PC-9 (cell line): Measurements from ENCODE around the gene ARHGEF1. TPM values are rescaled to one million over a fixed set of nuclear protein-coding genes. Genes with fewer than 3 reads are reported as not detected.

ENCODE experiments used
- BruUV-seq: library from RNA; stranded (reverse); fragments of 400-500 nt; replicated peaks from 2 replicates; lab custom pipeline; 2021; lab: Mats Ljungman, UMichigan
- CTCF ChIA-PET: fragments of 300-600 bp; sonication (Branson Sonifier 250); formaldehyde crosslinking; loops from one replicate; lab custom pipeline; 2022; ENCODE audit warnings: antibody characterized with exemption; lab: Charles Lee
- POLR2A ChIA-PET: fragments of 300-600 bp; sonication (Branson Sonifier 250); formaldehyde crosslinking; loops from one replicate; lab custom pipeline; 2022; ENCODE audit warnings: antibody characterized with exemption; ENCODE audit not compliant: unreplicated experiment; lab: Charles Lee
- DNase-seq, 2 experiments: peaks; one replicate each; pipeline versions ENCODE4 v3.0.0 to v3.0.0-alpha.2; 2015 to 2022; ENCODE audit warnings: mixed read lengths in 1 of 2
- H2AFZ ChIP-seq: fragments of 200-600 bp; sonication (generic); 2 replicates; pipeline ENCODE4 v1.8.1; 2017; ENCODE audit warnings: antibody characterized with exemption
- H3F3A ChIP-seq: fragments of 200-600 bp; sonication (generic); 2 replicates; pipeline ENCODE4 v1.8.1; 2017; ENCODE audit warnings: antibody characterized with exemption, mild to moderate bottlenecking, low read depth; ENCODE audit not compliant: insufficient read depth
- H3K27ac ChIP-seq: fragments of 200-600 bp; sonication (generic); 2 replicates; pipeline ENCODE4 v1.6.1; 2016; ENCODE audit warnings: mixed run types
- H3K27me3 ChIP-seq: fragments of 200-600 bp; sonication (generic); 2 replicates; pipeline ENCODE4 v1.6.1; 2016; ENCODE audit warnings: low read depth, mixed run types; ENCODE audit not compliant: insufficient read depth
- H3K36me3 ChIP-seq: fragments of 200-600 bp; sonication (generic); 2 replicates; pipeline ENCODE4 v1.6.1; 2016; ENCODE audit warnings: low read depth, mixed run types
- H3K4me1 ChIP-seq: fragments of 200-600 bp; sonication (generic); replicated peaks from 2 replicates; pipeline ENCODE4 v1.6.1; 2016; ENCODE audit warnings: mixed run types; ENCODE audit not compliant: insufficient read depth
- H3K4me2 ChIP-seq: fragments of 200-600 bp; sonication (generic); 2 replicates; pipeline ENCODE4 v1.6.1; 2017; ENCODE audit warnings: mixed run types
- H3K4me3 ChIP-seq: fragments of 200-600 bp; sonication (generic); 2 replicates; pipeline ENCODE4 v1.6.1; 2016; ENCODE audit warnings: mixed run types
- H3K79me2 ChIP-seq: fragments of 200-600 bp; sonication (generic); 2 replicates; pipeline ENCODE4 v1.6.1; 2017; ENCODE audit warnings: low read depth, mixed run types
- H3K9me2 ChIP-seq: fragments of 200-600 bp; sonication (generic); 2 replicates; pipeline ENCODE4 v1.8.1; 2017; ENCODE audit warnings: mild to moderate bottlenecking; ENCODE audit not compliant: insufficient read depth
- H3K9me3 ChIP-seq: fragments of 200-600 bp; sonication (generic); 2 replicates; pipeline ENCODE4 v1.8.1; 2016; ENCODE audit warnings: low read depth; ENCODE audit not compliant: insufficient read depth
- H4K20me1 ChIP-seq: fragments of 200-600 bp; sonication (generic); 2 replicates; pipeline ENCODE4 v1.8.1; 2017; ENCODE audit not compliant: insufficient read depth
- EZH2 ChIP-seq: fragments of 200-600 bp; sonication (generic); IDR thresholded peaks from 2 replicates; pipeline ENCODE4 v1.8.0; 2017; ENCODE audit warnings: antibody characterized with exemption, low read depth
- intact Hi-C: fragments of 100-400 bp; cut with micrococcal nuclease; formaldehyde crosslinking; loops from one replicate; pipeline ENCODE4 v1.10.0; 2022; ENCODE audit not compliant: unreplicated experiment
- total RNA-seq: library from RNA; stranded (reverse); gene quantifications from 2 replicates; pipeline ENCODE4 v1.2.3, GENCODE V29; 2021
- TF ChIP-seq, protein P1 (sequence below): fragments of 200-600 bp; sonication (generic); conservative IDR thresholded peaks from 2 replicates; pipeline ENCODE4 v1.6.1; 2017; ENCODE audit warnings: mixed run types, antibody characterized with exemption, mild to moderate bottlenecking, moderate library complexity

ARHGEF1 gene
- total RNA-seq, 1 experiment from 2014 or later = 101 TPM

GRCh38 chr19:41920882-41921576 lies 38.0 kb downstream of the ARHGEF1 start:
- Histone ChIP-seq H3K4me3 (no peak overlapping the region), H3K9me3 (no peaks in the 10 kb centered on the region), H3K27me3 (peaks cover 54% of the 10 kb centered on the region), H3F3A (peaks cover 31% of the 10 kb centered on the region; the same call in 1 of the 2 replicates), H3K27ac (no peak overlapping the region), H2AFZ (no peak overlapping the region), H3K79me2 (no peaks in the 10 kb centered on the region), H3K36me3 (no peaks in the 10 kb centered on the region), H3K9me2 (no peaks in the 10 kb centered on the region), H3K4me2 (no peak overlapping the region), H4K20me1 (no peaks in the 10 kb centered on the region), H3K4me1 (no peaks in the 10 kb centered on the region)
- no peak for TF ChIP-seq EZH2
- TF ChIP-seq, protein P1, sequence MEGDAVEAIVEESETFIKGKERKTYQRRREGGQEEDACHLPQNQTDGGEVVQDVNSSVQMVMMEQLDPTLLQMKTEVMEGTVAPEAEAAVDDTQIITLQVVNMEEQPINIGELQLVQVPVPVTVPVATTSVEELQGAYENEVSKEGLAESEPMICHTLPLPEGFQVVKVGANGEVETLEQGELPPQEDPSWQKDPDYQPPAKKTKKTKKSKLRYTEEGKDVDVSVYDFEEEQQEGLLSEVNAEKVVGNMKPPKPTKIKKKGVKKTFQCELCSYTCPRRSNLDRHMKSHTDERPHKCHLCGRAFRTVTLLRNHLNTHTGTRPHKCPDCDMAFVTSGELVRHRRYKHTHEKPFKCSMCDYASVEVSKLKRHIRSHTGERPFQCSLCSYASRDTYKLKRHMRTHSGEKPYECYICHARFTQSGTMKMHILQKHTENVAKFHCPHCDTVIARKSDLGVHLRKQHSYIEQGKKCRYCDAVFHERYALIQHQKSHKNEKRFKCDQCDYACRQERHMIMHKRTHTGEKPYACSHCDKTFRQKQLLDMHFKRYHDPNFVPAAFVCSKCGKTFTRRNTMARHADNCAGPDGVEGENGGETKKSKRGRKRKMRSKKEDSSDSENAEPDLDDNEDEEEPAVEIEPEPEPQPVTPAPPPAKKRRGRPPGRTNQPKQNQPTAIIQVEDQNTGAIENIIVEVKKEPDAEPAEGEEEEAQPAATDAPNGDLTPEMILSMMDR = no peak
- intact Hi-C loops = no loop called here
- CTCF ChIA-PET = no interaction called here
- POLR2A ChIA-PET = no interaction called here
- DNase-seq = no peak
- BruUV-seq = no TSS peak

GRCh38 chr19:41921577-41922576 lies 38.9 kb downstream of the ARHGEF1 start:
- TF ChIP-seq, protein P1 = no peak
- no peak for TF ChIP-seq EZH2
- H2AFZ ChIP-seq = no peak overlapping the region
- H3K9me2 ChIP-seq = no peaks in the 10 kb centered on the region
- peaks cover 52% of the 10 kb centered on the region for H3K27me3 ChIP-seq
- H3K9me3 ChIP-seq = no peaks in the 10 kb centered on the region
- ChIA-PET POLR2A (no interaction called here), CTCF (no interaction called here)
- intact Hi-C loops = no loop called here
- no peaks in the 10 kb centered on the region for H4K20me1 ChIP-seq
- no peak overlapping the region for H3K4me2 ChIP-seq
- H3K4me1 ChIP-seq = no peaks in the 10 kb centered on the region
- H3K36me3 ChIP-seq = no peaks in the 10 kb centered on the region
- no TSS peak for BruUV-seq
- H3K79me2 ChIP-seq = no peaks in the 10 kb centered on the region
- H3F3A ChIP-seq = peaks cover 31% of the 10 kb centered on the region; the same call in 1 of the 2 replicates
- no peak overlapping the region for H3K4me3 ChIP-seq
- no peak for DNase-seq
- no peak overlapping the region for H3K27ac ChIP-seq

DNA sequence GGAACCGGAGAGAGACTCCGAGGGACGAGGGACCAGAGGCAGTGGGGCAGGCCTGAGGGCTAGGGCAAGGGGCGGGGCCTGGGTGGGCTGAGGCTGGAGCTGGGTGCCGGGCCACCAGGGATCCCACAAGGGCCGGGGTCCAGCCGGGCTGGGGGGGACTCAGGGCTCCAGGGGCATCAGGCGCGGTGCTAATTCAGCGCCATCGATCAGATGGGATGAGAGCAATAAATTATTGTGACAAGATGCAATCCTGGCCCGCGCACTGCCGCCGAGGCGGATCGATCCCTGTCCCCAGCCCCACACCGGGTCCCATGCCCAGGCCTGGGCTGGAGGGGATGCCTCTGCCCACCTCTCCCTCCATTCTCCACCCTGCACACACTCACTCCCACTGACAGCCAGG lies 39.6 kb downstream of the ARHGEF1 start:
- TF ChIP-seq, protein P1 = no peak
- TF ChIP-seq EZH2 = no peak
- no peaks in the 10 kb centered on the region for H3K9me2 ChIP-seq
- no peaks in the 10 kb centered on the region for H4K20me1 ChIP-seq
- no peak overlapping the region for H2AFZ ChIP-seq
- H3K4me2 ChIP-seq = no peak overlapping the region
- H3K27ac ChIP-seq = no peak overlapping the region
- peaks cover 31% of the 10 kb centered on the region; the same call in 1 of the 2 replicates for H3F3A ChIP-seq
- DNase-seq = no peak
- ChIA-PET CTCF (no interaction called here), POLR2A (no interaction called here)
- no peaks in the 10 kb centered on the region for H3K36me3 ChIP-seq
- intact Hi-C loops = no loop called here
- no TSS peak for BruUV-seq
- no peaks in the 10 kb centered on the region for H3K9me3 ChIP-seq
- no peaks in the 10 kb centered on the region for H3K79me2 ChIP-seq
- H3K27me3 ChIP-seq = peaks cover 59% of the 10 kb centered on the region
- no peak overlapping the region for H3K4me3 ChIP-seq
- no peaks in the 10 kb centered on the region for H3K4me1 ChIP-seq
